Motor neuron (in vitro differentiated cells): Measurements from ENCODE around the gene CD6. TPM values are rescaled to one million over a fixed set of nuclear protein-coding genes. Genes with fewer than 3 reads are reported as not detected.
A peak's percentile ranks its signal among the peaks of the same experiment; 100 is the strongest.

Experiments used
- ATAC-seq, 8 experiments: fragments of 200-7000 bp; cut with Tn5 transposase; replicated peaks in 6 of 8; 2 replicates each; pipeline ENCODE4 v1.8.0; 2021; ENCODE audit warnings: mild to moderate bottlenecking in 8 of 8, moderate library complexity in 8 of 8
- H3K27ac ChIP-seq, 2 donors: fragments of 250-450 bp; sonication (Bioruptor Pico); 2 replicates each; pipeline ENCODE4 v1.9.0; 2021; ENCODE audit warnings: antibody characterized with exemption in 2 of 2, mild to moderate bottlenecking in 2 of 2, moderate library complexity in 1 of 2
- H3K4me1 ChIP-seq, 2 donors: fragments of 250-450 bp; sonication (Bioruptor Pico); replicated peaks in 1 of 2; 2 replicates each; pipeline ENCODE4 v1.6.1; 2021; ENCODE audit warnings: antibody characterized with exemption in 2 of 2, mild to moderate bottlenecking in 2 of 2, moderate library complexity in 1 of 2
- H3K4me3 ChIP-seq, 5 donors: fragments of 250-450 bp; sonication (Bioruptor Pico); 2 replicates each; pipeline ENCODE4 v1.9.0; 2021; ENCODE audit warnings: antibody characterized with exemption in 5 of 5, mild to moderate bottlenecking in 5 of 5, moderate library complexity in 4 of 5
- WGBS, 10 experiments: fragments of 450-650 bp; shearing (Covaris generic); methylation state at CpG; one replicate each; pipeline ENCODE4 v1.0.0; 2022; 5-methylcytosine and 5-hydroxymethylcytosine counted together
- in situ Hi-C, 9 experiments: fragments of 400-800 bp; cut with MboI; loops; one replicate each; pipeline ENCODE4 v1.15.0; 2021; ENCODE audit warnings: low sequenced_read_pairs in 9 of 9, low pct_unique_long_range_greater_than_20kb in 2 of 9; ENCODE audit not compliant: unreplicated experiment in 9 of 9
- total RNA-seq, 8 experiments: library from RNA; unstranded; fragments of 300-600 nt; gene quantifications; 2 replicates each; pipeline versions ENCODE4 v1.2.3 to v1.2.4, GENCODE V29; 2022

Gene CD6
- total RNA-seq, 8 experiments from 2014 or later: 0.14 to 1.7 (median 0.63) TPM; not detected in 1

- H3K4me3 ChIP-seq: no peak overlapping the region
- peaks cover 3 to 15% of the 10 kb centered on the region in 2 donors for H3K4me1 ChIP-seq
- in situ Hi-C loops: no loop called here
- 0 to 100% (median 74%) methylated on average over 1 to 8 of the region's 9 CpGs; no CpG with 5 or more reads in 2 of the 10 experiments for WGBS, 10 experiments
- peak in 2 of 8 experiments; percentile 31 to 43 for ATAC-seq
- no peak overlapping the region for H3K27ac ChIP-seq
These were observed 33.0 kb upstream of the CD6 start for GRCh38 chr11:60938500-60938899.

- no peak for ATAC-seq
- H3K27ac ChIP-seq: no peak overlapping the region
- WGBS, 10 experiments: 80 to 92% (median 84%) methylated on average over 1 to 2 of the region's 7 CpGs; no CpG with 5 or more reads in 6 of the 10 experiments
- H3K4me3 ChIP-seq: no peak overlapping the region
- H3K4me1 ChIP-seq: peaks cover 3 to 15% of the 10 kb centered on the region in 2 donors
- in situ Hi-C loops: no loop called here
These were observed 32.2 kb upstream of the CD6 start for GRCh38 chr11:60939301-60939700.

- Histone ChIP-seq H3K4me3 (no peak overlapping the region), H3K27ac (no peak overlapping the region), H3K4me1 (peaks cover 3 to 15% of the 10 kb centered on the region in 2 donors)
- WGBS, 10 experiments: 50 to 100% (median 88%) methylated on average over 1 to 2 of the region's 2 CpGs; no CpG with 5 or more reads in 3 of the 10 experiments
- no peak for ATAC-seq
- in situ Hi-C loops: loop anchor here in 1 of 9 experiments (10.0 kb wide), 1 partner anchor 185 kb away; no protein-coding TSS in a partner anchor
These were observed 31.6 kb upstream of the CD6 start for GRCh38 chr11:60939855-60940254.

GRCh38 chr11:60941371-60942119 is 29.9 kb upstream of the CD6 start:
- 20 to 100% (median 92%) methylated on average over 1 to 5 of the region's 6 CpGs; no CpG with 5 or more reads in 1 of the 10 experiments for WGBS, 10 experiments
- H3K4me1 ChIP-seq: peaks cover 8 to 19% of the 10 kb centered on the region in 2 donors
- H3K27ac ChIP-seq: no peak overlapping the region
- no peak for ATAC-seq
- no peak overlapping the region for H3K4me3 ChIP-seq
- in situ Hi-C loops: loop anchor here in 1 of 9 experiments (10.0 kb wide), 1 partner anchor 183 kb away; no protein-coding TSS in a partner anchor

GRCh38 chr11:60942219-60942618 is 29.3 kb upstream of the CD6 start:
- 40% methylated on average over 1 of the region's 4 CpGs; no CpG with 5 or more reads in 9 of the 10 experiments for whole genome bisulfite sequencing, 10 experiments

GRCh38 chr11:60942970-60943565 is 28.4 kb upstream of the CD6 start:
- 44 to 90% (median 63%) methylated on average over 1 to 5 of the region's 9 CpGs; no CpG with 5 or more reads in 3 of the 10 experiments for WGBS, 10 experiments

More at GRCh38 chr11:60942219-60942618, 29.3 kb upstream of the CD6 start:
- in situ Hi-C loops: loop anchor here in 1 of 9 experiments (10.0 kb wide), 1 partner anchor 183 kb away; no protein-coding TSS in a partner anchor
- Histone ChIP-seq H3K27ac (no peak overlapping the region), H3K4me1 (peaks cover 13 to 26% of the 10 kb centered on the region in 2 donors), H3K4me3 (no peak overlapping the region)
- peak in 4 of 8 experiments; percentile 9 to 56 (median 24) for ATAC-seq

GRCh38 chr11:60944490-60945294 is 26.8 kb upstream of the CD6 start:
- Histone ChIP-seq H3K4me3 (no peak overlapping the region), H3K27ac (no peak overlapping the region), H3K4me1 (peaks cover 25 to 35% of the 10 kb centered on the region in 2 donors)
- in situ Hi-C loops: loop anchor here in 1 of 9 experiments (10.0 kb wide), 1 partner anchor 180 kb away; no protein-coding TSS in a partner anchor
- 50 to 100% (median 70%) methylated on average over 1 to 5 of the region's 11 CpGs; no CpG with 5 or more reads in 3 of the 10 experiments for WGBS, 10 experiments
- ATAC-seq: no peak

More at GRCh38 chr11:60942970-60943565, 28.4 kb upstream of the CD6 start:
- in situ Hi-C loops: loop anchor here in 1 of 9 experiments (10.0 kb wide), 1 partner anchor 182 kb away; no protein-coding TSS in a partner anchor
- no peak for ATAC-seq
- Histone ChIP-seq H3K27ac (no peak overlapping the region), H3K4me1 (peaks cover 21 to 34% of the 10 kb centered on the region in 2 donors), H3K4me3 (no peak overlapping the region)

- H3K27ac ChIP-seq: no peak overlapping the region
- peaks cover 25 to 35% of the 10 kb centered on the region in 2 donors for H3K4me1 ChIP-seq
- 60 to 100% (median 100%) methylated on average over 1 to 3 of the region's 5 CpGs; no CpG with 5 or more reads in 5 of the 10 experiments for WGBS, 10 experiments
- no peak for ATAC-seq
- H3K4me3 ChIP-seq: no peak overlapping the region
- in situ Hi-C loops: loop anchor here in 1 of 9 experiments (10.0 kb wide), 1 partner anchor 180 kb away; no protein-coding TSS in a partner anchor
These were observed 26.2 kb upstream of the CD6 start for GRCh38 chr11:60945295-60945667.

GRCh38 chr11:60946601-60947264 is 24.7 kb upstream of the CD6 start:
- Histone ChIP-seq H3K4me3 (no peak overlapping the region), H3K27ac (no peak overlapping the region), H3K4me1 (peaks cover 27 to 44% of the 10 kb centered on the region in 2 donors)
- peak in 6 of 8 experiments; percentile 36 to 70 (median 58) for ATAC-seq
- in situ Hi-C loops: loop anchor here in 1 of 9 experiments (10.0 kb wide), 1 partner anchor 178 kb away; no protein-coding TSS in a partner anchor
- WGBS, 10 experiments: 0 to 75% (median 50%) methylated on average over 1 to 10 of the region's 15 CpGs; no CpG with 5 or more reads in 2 of the 10 experiments

- in situ Hi-C loops: loop anchor here in 1 of 9 experiments (10.0 kb wide), 1 partner anchor 177 kb away; no protein-coding TSS in a partner anchor
- peak in 5 of 8 experiments; percentile 36 to 66 (median 58) for ATAC-seq
- Histone ChIP-seq H3K4me1 (peaks cover 26 to 48% of the 10 kb centered on the region in 2 donors), H3K4me3 (no peak overlapping the region), H3K27ac (peak overlapping the region; percentile 8 to 20)
- WGBS, 10 experiments: 0 to 75% (median 5%) methylated on average over 1 to 2 of the region's 2 CpGs; no CpG with 5 or more reads in 3 of the 10 experiments
These were observed 23.8 kb upstream of the CD6 start for GRCh38 chr11:60947700-60948099.

GRCh38 chr11:60948250-60948649 is 23.2 kb upstream of the CD6 start:
- WGBS, 10 experiments: 7 to 100% (median 52%) methylated on average over 1 to 2 of the region's 5 CpGs; no CpG with 5 or more reads in 6 of the 10 experiments
- H3K27ac ChIP-seq: peak overlapping the region in 1 of 2 donors; percentile 35

More at GRCh38 chr11:60948250-60948649, 23.2 kb upstream of the CD6 start:
- Histone ChIP-seq H3K4me1 (peaks cover 26 to 44% of the 10 kb centered on the region in 2 donors), H3K4me3 (no peak overlapping the region)
- in situ Hi-C loops: loop anchor here in 1 of 9 experiments (10.0 kb wide), 1 partner anchor 177 kb away; no protein-coding TSS in a partner anchor
- peak in 5 of 8 experiments; percentile 66 to 75 (median 70) for ATAC-seq
